ENCODE data around the gene HMGCR.

HMGCR gene

DNA sequence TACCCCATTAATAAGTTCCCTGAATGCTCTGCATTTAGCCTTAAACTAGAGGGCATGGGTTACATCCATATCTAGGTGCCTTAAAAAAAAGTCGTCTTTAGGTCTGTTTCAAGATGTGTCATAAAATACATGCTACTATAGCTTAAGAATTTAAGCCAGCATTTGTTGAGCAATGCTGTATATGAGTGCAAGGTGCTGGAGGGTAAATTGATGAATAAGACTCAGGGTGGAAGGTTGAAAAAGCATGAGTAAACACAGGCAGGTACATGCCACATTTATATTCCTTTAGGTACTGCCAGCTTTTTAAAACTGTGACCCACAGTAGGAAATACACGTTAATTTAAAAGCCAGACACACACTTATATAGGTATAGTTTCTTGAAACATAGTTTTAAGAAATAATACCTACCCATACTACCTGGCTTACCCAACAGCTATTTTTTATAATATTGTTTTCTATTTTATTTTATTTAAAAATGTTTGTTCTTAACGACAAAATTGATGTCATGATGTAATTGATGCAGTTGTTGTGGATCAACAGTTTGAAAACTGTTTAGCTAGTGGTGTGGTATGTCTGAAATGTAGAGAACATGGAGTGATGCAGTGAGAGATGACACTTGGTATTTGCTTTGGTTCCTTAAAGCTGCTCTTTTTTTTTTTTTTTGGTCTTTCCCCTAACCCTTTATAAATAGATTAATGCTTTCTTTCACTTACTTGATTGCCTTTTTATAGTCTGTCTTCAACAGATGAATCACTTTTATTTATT lies 3.9 kb downstream of the HMGCR start:
- no peak for DNase-seq (ENCODE audit: low spot score)

DNA sequence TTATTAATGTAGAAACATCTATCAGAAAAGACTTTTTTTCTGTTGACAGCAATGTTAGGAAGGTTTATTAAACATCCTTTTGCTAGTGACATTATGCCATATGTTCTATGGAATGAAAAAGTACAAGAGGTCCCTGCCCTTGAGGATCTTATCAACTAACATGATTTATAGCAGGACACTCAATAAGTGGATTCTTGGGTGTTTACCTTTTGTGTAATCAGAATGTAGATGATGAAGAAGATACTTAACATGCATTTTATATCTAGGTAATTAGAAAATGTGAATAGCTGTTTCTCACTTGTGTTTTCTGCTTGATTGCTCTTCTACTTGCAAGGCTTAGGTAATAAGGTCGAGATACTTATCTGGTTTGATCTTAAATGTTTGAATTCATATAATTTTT lies 4.9 kb downstream of the HMGCR start:
- no peak for DNase-seq (ENCODE audit: low spot score)

DNA sequence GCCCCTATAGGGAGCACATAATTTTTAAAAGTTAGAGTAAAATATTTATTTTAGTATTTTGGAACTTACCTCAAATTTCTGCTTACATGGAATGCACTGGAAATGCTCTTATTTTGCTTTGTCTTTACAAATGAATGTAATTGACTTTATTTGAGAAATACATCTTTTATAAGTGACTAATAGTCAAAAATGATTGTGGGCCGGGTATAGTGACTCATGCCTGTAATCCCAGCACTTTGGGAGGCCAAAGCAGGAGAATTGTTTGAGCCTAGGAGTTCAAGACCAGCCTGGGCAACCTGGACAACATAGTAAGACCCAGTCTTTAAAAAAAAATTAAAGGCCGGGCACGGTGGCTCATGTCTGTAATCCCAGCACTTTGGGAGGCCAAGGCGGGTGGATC lies 5.8 kb downstream of the HMGCR start:
- no peak for DNase-seq (ENCODE audit: low spot score)

DNA sequence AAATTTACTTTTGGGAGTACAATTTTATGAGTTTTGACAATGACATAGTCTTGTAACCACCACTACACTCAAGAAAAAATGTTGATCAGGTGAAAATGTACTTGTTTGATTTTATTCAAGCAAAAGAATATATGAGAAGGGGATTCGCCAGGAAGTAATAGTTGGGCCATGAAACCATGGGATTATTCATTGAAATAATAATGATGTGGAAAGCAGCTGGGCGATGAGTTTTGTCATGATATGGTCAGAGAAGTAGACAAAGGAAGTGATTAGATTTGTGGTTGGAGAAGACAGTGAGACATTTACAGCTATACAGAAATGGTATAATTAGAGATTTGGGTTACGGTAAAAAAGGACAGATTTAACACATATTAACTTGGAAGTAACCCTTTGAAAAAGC lies 11.2 kb downstream of the HMGCR start:
- DNase-seq (ENCODE audit: low spot score): no peak

DNA sequence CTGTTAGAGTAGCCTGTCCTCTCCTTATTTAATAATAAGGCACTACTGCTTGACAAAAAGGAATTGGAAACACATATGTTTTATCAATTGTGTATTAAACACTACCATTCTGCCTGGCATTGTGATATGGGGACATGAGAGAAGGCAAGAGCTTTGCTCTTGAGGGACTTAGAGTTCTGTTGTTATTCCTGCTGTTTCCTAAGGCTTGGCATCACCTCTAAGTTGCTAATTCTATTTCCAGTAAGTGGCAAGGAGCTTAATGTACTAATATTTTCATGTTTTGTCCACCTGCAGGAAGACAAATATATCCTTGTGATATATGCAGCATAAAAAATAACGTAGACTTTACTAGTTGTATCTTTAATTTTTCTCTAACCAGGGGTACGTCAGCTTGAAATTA lies 12.6 kb downstream of the HMGCR start:
- DNase-seq (ENCODE audit: low spot score): no peak

DNA sequence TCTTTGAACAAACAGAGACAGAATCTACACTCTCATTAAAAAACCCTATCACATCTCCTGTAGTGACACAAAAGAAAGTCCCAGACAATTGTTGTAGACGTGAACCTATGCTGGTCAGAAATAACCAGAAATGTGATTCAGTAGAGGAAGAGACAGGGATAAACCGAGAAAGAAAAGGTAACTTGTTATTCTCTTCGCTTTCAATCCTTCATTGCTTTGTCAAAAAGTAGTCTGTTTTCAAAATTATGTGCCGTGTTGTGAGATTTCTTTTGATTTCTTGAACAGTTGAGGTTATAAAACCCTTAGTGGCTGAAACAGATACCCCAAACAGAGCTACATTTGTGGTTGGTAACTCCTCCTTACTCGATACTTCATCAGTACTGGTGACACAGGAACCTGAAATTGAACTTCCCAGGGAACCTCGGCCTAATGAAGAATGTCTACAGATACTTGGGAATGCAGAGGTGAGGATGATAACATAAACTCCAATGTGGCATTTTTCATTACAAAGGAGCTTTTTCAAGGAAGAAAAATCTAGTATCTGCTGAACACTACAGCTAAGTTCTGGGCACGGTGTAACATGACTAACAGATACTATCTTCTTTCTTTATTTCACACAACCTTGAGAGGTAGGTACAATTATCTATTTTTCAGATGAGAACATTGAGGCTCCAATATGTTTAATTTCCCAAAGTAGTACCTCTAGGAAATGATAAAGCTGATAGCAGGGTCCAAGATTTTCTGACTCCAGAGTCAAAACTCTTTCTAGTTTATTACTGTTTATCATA lies 14.3 kb downstream of the HMGCR start:
- no peak for DNase-seq (ENCODE audit: low spot score)

DNA sequence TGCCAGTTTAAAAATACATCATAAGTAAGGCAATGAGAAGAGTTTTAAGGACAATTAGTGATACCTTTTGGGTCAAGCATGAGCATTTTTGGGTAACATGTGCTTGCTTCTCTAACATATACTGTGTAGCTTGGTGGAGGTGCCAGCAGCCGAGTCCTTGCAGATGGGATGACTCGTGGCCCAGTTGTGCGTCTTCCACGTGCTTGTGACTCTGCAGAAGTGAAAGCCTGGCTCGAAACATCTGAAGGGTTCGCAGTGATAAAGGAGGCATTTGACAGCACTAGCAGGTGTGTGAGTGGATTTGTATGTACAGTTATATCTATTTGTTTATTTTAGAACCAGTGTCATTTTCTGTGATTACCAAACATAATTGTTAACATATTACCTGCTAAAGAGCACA lies 18.2 kb downstream of the HMGCR start:
- no peak for DNase-seq (ENCODE audit: low spot score)

DNA sequence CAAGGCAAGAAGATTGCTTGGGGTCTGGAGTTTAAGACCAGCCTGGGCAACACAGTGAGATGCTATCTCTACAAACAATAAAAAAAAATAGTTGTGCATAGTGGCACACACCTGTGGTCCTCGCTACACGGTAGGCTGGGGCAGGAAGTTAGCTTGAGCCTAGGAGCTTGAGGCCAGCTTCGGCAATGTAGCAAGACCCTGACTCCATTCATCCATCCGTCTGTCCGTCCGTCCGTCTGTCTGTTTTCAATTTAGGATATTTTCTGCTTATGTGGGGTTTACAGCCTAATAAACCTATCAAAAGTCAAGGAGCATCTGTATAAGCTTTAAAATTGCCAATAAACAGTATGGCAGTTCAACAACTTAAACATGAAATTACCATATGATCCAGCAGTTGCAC lies 19.7 kb downstream of the HMGCR start:
- DNase-seq (ENCODE audit: low spot score): no peak

DNA sequence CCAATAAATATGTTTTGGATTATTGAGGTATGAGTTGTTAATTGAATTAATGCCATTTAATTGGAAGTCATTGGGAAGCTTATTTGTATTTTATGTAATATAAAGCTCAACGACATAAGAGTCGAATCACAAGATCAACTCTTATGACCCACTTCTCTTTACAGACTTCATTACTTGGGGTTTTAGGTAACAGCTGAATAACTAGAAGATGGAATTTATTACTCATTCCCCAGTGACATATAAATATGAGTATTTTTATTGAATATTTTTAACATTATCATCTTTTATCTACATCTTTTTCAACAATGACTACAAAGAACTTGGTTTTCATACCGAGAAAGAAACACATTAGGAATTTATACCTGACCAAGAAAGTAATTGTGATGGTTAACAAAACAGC lies 21.1 kb downstream of the HMGCR start:
- no peak for DNase-seq (ENCODE audit: low spot score)

DNA sequence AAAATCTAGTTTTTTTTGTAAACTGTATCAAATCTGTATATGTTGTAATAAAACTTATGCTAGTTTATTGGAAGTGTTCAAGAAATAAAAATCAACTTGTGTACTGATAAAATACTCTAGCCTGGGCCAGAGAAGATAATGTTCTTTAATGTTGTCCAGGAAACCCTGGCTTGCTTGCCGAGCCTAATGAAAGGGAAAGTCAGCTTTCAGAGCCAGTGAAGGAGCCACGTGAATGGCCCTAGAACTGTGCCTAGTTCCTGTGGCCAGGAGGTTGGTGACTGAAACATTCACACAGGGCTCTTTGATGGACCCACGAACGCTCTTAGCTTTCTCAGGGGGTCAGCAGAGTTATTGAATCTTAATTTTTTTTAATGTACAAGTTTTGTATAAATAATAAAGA lies 24.3 kb downstream of the HMGCR start:
- no peak for DNase-seq (ENCODE audit: low spot score)

DNA sequence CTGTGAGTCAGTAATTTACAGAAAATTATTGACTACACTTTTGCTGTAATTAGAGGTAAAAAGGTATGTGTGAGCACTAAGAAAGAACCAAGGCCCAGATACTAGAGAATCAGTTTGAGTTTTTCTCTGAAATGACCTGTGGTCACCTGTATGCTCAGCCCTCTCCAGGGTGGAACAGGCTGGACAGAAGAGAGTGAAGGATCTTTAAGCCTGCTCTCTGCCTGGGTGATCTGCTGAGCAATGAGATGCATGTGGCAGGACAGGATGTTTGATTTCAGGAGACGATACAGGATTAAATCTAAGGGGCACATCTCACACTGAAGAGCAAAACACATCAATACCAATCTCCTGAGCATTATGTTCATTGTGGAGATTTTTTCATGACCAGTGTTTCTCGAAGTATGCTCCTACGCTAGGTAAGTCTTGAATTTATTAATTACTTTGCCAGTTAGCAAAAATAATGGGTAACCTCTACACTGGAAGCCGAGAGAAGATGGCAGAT lies 25.5 kb downstream of the HMGCR start:
- DNase-seq (ENCODE audit: low spot score): no peak

DNA sequence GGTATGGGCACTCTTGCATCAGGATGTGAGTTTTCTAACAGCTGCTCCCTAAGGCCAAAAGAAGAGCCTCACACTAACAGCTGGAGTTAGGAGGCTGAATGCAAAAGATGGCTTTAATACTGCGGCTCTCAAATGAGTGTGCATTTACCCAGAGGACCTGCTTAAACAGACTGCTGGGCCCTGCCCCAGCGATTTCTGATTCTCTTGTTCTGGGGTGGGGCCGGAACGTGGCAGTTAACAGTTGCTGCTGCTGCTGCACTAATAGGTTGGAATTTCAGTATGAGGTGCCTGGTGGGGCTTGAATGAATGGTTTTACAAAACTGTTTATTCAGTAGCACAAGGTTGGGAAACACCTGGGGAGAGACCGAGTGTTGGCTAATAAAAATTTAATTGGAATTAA lies 26.1 kb downstream of the HMGCR start:
- no peak for DNase-seq (ENCODE audit: low spot score)

DNA sequence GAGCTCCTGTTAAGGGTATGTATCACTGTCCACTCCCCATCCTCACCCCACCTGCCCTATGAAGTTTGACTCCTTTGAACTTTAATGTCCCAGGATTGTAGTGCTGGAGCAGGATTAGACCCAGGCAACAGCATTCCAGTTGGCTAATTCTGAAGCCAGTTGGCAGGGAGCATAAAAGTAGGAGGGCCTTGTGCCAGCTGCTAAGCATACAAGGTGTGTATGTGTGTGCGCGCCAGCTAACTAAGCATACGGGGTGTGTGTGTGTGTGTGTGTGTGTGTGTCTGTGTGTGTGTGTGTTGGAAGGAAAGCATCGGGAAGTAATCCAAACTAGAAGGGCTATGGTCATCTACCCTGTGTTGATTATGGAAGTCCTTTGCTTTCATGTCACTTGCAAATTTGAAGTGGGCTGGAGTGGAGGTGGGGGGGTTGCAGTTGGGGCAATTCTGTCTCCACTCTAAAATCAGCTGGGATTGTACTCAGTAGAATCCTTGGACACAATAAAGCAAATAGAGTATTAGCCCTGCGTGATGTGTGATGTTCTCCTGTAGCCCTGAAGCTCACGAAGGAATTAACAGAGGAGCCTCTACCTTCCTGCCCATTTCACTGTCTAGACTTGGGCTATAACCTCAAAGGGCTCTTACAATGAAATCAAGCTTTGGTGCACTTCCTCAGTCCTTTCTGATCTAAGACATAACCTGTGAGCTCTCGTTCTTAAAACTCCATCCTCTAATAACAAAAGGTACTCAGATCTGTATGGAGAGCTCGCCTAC lies 26.9 kb downstream of the HMGCR start:
- DNase-seq (ENCODE audit: low spot score): peak; percentile 38

DNA sequence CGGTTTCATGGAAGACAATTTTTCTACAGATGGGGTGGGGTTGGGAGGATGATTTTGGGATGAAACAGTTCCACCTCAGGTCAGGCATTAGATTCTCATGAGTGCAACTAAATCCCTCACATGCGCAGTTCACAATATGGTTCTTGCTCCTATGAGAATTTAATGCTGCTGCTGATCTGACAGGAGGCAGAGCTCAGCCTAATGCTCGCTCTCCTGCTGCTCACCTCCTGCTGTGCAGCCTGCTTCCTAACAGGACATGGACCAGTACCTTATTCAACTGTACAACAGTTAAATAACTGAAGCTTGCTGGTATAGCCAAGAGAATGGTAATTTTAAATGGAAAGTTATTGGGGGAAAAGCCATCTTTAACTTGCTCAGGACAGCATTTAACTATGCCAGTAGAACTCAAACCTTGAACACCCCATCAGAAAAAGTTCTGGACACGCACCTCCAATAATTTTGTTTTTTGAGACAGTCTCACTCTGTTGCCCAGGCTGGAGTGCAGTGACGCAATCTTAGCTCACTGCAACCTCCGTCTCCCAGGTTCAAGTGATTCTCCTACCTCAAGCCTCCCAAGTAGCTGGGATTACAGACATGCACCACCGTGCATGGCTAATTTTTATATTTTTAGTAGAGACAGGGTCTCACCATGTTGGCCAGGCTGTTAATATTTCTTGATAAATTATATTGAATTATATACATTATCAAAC lies 27.7 kb downstream of the HMGCR start:
- no peak for DNase-seq (ENCODE audit: low spot score)

DNA sequence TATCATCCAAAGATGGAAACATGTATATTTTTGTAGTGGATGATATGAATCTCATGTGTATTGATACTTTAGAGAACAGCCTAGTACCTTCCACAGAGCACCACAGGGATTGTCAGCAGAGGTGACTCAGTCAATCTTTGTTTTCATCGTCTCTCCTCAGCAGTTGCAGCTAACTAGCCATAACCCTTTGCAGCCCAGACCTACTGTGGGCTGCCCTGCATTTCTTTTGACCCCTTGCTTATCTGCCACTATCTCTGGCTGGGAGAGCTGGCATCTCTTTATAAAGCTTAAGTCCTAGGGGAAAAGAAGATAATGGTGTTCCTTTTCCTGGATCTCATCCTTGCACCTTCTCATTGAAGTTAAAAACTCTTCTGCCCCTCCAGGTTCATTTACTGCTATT lies 28.7 kb downstream of the HMGCR start:
- DNase-seq (ENCODE audit: low spot score): no peak

DNA sequence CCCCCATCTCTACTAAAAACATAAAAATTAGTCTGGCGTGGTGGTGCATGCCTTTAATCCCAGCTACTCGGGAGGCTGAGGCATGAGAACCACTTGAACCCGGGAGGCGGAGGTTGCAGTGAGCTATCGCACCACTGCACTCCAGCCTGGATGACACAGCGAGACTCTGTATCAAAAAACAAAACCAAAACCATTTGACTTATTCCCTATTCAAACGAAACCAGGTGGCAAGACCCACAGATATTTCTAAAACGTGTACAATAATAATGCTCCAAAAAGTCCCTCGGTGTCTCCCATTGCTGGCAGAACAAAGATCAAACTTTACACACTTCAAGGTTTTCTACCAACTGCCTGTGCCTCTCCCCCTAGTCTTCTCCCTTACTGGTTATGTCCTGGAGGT lies 29.8 kb downstream of the HMGCR start:
- DNase-seq (ENCODE audit: low spot score): no peak

DNA sequence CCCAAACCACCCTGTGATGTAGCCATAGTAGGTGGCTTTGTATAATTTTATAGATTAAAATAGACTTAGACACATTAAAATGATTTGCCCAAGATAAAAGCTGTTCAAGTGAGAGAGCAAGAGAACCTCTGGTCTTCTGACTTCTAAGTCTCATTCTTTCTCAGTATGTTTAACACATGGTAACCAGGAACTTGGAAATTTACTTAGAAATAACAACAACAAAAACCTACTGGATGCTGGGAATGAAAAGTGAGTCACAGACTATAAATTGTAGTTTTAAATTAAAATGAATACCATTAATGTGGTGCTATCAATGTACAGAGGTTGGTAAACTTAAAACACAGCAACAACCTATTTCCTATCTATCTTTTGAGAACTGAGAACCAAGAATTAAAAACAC lies 30.4 kb downstream of the HMGCR start:
- DNase-seq (ENCODE audit: low spot score): no peak

DNA sequence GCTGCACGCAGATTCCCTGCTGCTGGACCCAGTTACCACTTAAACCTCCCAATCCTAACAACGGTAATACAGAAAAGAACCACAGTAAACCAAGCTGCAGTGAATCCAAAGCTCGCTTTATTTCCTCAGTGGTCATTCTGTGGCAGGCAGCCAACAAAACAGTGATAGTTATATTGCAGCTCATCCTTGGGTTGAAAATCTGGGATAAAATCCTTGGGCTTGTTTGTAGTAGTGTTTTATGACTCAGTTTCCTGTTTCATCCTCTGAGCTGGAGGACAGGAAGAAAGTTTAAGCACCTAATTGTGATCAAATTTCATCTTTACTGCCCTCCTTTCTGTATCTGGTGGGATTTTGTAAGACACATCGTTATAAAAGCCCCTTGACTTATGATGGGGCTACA lies 31.4 kb downstream of the HMGCR start:
- no peak for DNase-seq (ENCODE audit: low spot score)

DNA sequence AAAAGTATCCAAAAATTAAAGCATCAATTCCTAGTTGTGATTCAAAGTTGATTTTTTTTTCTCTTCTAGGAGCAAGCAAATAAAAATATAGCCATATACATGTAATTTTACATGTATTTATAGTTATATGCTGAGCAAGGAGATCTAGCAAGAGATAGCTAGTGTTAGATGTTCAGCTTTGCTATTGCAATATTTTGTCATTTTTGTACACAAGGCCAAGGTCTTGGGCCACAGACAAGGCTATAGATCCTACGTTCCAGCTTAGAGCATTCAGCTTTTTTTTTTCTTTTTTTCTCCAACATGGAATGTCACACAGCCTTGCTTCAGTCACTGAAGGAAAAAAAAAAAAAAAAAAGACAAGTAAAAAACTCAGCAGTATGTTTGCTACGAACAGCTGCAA lies 36.8 kb downstream of the HMGCR start:
- no peak for DNase-seq (ENCODE audit: low spot score)

DNA sequence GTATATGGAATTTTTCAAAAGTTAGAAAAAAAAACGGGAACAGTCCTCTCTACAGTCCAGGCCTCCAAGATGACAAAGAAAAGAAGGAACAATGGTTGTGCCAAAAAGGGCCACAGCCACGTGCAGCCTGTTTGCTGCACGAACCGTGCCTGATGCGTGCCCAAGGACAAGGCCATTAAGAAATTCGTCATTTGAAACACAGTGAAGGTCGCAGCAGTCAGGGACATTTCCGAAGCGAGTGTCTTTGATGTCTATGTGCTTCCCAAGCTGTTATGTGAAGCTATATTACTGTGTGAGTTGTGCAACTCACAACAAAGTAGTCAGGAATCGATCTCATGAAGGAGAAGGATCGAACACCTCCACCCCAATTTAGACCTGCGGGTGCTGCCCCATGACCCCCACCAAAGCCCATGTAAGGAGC lies 37.4 kb downstream of the HMGCR start:
- no peak for DNase-seq (ENCODE audit: low spot score)

DNA sequence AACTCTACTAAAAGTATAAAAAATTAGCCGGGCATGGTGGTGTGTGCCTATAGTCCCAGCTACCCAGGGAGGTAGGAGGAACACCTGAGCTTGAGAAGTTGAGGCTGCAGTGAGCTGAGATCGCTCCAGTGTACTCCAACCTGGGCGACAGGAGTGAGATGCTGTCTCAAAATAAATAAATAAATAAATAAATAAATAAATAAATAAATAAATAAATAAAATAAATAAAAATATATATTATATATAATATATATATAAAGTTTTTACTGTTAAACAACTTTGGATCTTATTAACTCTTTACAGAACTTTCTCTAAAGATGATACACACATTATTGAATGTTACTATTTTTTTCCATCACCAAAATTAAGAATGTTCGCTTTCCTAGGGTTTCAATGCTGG lies 38.4 kb downstream of the HMGCR start:
- no peak for DNase-seq (ENCODE audit: low spot score)

DNA sequence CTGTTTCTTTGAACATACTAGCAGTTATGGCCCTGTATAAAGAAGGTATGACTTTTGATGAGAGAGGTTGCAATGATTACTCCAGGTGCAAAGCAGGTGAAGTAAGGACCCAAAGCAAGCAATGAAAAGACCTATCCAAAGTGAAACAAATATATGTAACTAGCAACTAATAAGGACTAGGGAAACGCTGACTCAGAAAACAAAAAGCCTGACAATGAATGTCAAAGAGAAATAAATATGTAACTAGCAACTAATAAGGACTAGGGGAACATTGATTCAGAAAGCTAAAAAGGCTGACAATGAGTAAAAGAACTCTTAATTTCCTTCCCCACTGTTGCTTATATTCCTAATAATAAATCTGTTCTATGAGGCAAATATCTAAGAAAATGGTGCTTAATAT lies 43.1 kb downstream of the HMGCR start:
- no peak for DNase-seq (ENCODE audit: low spot score)

Data from D341Med (cell line).